Right ventricle myocardium superior (tissue), 1 donor: Measurements from ENCODE around the gene PRDM13. TPM values are rescaled to one million over a fixed set of nuclear protein-coding genes. Genes with fewer than 3 reads are reported as not detected.
"Not testable (repeated sequence)": the region's sequence is repeated elsewhere in the genome, so short reads cannot be mapped to it uniquely, and the experiment has no call there.

Source experiments
- ATAC-seq: fragments of 200-7000 bp; cut with Tn5 transposase; one replicate; pipeline ENCODE4 v1.9.1; 2020; ENCODE audit warnings: mild to moderate bottlenecking; ENCODE audit not compliant: poor library complexity
- DNase-seq: peaks from one replicate; pipeline ENCODE4 v3.0.0-alpha.2; 2020
- intact Hi-C: fragments of 100-400 bp; cut with DNase I; formaldehyde crosslinking; loops from one replicate; pipeline ENCODE4 v1.11.2; 2022
- total RNA-seq: library from RNA; stranded (reverse); fragmentation: NEBNext Ultra II Directional; extraction: Animal tissue kit (Norgen Biotek cat#: 25700); gene quantifications from one replicate; pipeline ENCODE4 v1.2.1, GENCODE V29; 2021
- donor health status: DM: no; HTN: yes; CAD: no; lungs with severe emphysema.

Gene PRDM13
- total RNA-seq, 1 donor from 2014 or later, result not detected

DNA sequence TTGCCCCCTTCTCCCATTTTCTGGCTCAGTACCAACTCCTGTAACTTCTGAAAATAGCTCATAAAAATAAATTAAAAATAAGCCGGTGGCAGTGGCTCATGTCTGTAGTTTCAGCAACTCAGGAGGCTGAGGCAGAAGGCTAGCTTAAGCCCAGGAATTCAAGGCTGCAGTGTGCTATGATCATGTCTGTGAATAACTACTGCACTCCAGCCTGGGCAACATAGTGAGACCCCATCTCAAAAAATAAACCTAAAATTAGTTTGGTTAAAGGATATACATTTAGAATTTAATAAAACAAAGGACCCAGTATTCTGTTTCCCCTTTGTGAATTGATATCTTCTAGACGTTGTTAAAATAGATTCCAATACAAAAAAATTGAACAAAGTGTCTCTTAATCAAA, 10.5 kb downstream of the PRDM13 start:
- ATAC-seq, result no peak
- DNase-seq, result no peak
- intact Hi-C loops, result no loop called here

DNA sequence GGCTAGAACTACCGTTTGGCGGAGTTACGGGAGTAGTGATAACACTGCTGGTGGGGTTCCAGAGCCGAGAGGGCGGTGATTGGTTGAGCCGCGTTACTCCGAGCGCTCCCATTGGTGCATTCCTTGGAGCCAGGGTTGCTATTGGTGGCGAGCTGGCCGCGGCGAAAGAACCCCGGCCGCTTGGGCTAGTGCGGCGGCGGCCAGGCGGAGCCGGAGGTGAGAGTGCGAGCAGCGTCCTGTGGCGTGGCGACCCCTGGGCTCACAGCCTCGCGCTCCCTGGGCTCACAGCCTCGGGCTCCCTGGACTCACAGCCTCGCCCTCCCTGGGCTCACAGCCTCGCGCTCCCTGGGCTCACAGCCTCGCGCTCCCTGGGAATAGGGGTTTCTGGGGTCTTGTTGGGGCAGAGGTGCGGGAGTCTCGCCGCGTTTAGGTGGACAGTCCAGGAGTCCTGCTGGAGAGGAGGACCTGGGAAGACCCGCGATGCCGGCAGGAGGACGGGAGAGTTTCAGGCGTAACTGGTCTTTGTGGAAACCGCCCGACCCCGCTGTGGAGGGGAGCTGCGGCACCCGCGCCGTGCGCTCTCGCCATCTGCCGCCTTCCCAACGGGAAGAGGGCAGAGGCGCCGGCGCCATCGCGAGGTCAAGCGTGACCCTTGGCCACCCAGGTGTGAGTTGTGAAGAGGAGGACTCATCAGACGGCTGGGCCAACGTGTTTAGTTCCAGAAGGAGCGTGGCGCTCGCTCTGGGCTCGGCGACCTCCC, 12.2 kb downstream of the PRDM13 start:
- intact Hi-C loops, result no loop called here
- ATAC-seq (no peak), DNase-seq (peak; percentile 24)

DNA sequence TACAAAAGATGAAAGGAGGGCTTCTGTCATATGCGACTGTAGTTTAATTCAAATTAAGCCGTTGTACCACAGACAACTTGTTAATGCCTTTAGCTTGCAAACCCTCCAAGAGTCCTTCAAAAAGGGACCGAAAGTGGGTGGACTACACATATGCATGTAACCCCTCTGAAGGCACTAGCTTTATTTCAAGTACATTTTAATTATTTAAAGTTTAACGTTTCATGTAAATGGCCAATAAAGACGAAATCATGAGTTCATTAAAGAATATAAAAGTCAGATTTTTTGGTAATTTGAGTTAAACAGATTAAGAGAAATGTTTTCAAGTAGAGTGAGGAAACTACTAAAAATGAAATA, 12.8 kb downstream of the PRDM13 start:
- no peak for DNase-seq
- ATAC-seq, result no peak
- intact Hi-C loops, result no loop called here

DNA sequence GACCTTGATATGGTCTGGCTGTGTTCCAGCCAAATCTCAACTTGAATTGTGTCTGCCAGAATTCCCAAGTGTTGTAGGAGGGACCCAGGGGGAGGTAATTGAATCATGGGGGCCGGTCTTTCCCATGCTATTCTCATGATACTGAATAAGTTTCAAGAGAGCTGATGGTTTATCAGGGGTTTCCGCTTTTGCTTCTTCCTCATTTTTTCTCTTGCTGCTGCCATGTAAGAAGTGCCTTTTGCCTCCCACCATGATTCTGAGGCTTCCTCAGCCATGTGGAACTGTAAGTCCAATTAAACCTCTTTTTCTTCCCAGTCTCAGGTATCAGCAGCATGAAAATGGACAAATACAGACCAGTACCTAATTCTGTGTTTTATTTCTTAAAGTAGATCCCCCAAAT, 15.4 kb downstream of the PRDM13 start:
- DNase-seq, intact Hi-C loops, ATAC-seq: not testable (repeated sequence)

DNA sequence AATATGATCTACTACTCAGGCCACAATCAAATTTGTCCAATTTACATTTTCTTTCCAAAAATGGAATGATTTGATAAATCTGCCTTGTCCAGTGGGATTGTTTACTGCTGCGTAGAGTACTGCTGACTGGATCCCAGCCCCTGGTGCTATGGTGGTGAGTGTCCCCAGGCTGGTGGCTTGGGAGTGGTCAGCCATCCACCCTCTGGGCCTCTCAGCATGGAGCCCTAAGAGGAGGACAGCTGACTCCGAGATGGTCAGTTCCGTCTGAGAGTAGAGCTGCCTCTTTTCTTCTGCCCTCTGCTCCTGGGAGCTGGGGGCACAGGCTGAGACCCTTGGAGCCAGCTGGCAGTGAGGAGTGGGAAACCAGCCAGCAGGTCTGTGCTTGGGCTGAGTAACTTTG, 22.7 kb downstream of the PRDM13 start:
- DNase-seq (no peak), ATAC-seq (no peak)
- intact Hi-C loops, result no loop called here

DNA sequence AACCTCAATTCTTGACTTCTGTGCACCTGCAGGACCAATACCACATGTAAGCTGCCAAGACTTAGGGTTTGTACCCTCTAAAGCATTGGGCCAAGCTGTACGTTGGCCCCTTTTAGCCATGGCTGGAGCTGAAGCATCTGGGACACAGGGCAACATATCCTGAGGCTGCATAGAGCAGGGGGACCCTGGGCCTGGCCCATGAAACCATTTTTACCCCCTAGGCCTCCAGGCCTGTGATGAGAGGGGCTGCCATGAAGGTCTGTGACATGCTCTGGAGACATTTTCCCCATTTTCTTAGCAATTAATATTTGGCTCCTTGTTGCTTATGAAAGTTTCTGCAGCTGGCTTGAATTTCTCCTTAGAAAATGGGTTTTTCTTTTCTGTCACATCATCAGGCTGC, 31.0 kb downstream of the PRDM13 start:
- intact Hi-C loops, result no loop called here
- ATAC-seq, result no peak
- DNase-seq, result no peak

DNA sequence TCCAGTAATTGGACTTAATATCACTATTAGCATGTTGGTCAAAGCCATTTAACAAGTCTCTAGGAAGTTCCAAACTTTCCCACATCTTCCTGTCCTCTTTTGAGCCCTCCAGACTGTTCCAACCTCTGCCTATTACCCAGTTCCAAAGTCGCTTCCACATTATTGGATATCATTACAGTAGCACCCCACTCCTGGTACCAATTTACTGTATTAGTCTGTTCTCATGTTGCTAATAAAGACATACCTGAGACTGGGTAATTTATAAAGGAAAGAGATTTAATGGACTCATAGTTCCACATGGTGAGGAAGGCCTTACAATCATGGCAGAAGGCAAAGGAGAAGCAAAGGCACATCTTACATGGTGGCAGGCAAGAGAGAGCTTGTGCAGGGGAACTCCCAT, 31.7 kb downstream of the PRDM13 start:
- intact Hi-C loops, DNase-seq, ATAC-seq: not testable (repeated sequence)

DNA sequence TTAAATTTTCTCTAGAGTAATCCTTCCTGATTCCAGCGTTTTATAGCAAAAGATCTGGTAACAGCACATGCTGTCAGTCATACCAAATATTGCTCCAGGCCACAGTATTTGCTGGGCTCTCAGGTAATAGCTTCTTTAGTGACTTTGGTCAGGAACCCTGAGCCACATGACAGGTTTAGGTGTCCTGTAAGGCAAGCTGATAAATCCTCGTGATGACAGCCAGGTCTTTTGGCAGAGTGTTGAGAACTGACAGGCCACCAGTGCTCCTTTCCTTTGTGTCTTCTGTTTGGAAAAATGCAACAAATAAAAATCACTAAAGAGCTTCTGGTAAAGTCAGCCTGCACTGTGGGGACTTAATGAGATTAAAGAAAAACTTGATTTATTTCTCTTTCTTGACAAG, 34.6 kb downstream of the PRDM13 start:
- DNase-seq, result no peak
- intact Hi-C loops, result no loop called here
- no peak for ATAC-seq

DNA sequence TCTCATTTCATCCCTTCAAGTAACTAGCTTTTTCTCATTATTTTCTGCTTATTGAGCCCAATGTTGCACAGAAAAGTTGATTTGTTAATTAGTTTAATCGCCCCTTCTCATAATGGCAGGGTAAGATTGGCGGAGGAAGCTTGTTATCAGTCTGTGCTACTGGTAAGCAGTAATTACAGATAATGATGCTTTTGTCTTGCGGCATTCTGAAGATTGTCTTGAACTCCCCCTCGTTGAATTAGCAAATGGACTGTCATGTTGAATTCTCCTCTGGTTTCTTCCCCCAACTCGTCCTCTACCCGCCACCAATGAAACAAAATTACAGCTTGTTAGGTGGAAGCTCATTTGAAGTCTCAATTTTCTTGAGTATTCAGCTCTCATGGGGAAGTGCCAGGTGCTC, 39.4 kb downstream of the PRDM13 start:
- ATAC-seq (no peak), DNase-seq (no peak)
- intact Hi-C loops, result no loop called here

DNA sequence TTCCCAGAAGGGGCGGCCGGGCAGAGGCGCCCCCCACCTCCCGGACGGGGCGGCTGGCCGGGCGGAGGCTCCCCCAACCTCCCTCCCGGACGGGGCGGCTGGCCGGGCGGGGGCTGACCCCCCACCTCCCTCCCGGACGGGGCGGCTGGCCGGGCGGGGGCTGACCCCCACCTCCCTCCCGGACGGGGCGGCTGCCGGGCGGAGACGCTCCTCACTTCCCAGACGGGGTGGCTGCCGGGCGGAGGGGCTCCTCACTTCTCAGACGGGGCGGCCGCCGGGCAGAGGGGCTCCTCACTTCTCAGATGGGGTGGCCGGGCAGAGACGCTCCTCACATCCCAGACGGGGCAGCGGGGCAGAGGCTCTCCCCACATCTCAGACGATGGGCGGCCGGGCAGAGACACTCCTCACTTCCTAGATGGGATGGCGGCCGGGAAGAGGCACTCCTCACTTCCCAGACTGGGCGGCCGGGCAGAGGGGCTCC, 43.5 kb downstream of the PRDM13 start:
- ATAC-seq, DNase-seq, intact Hi-C loops: not testable (repeated sequence)

DNA sequence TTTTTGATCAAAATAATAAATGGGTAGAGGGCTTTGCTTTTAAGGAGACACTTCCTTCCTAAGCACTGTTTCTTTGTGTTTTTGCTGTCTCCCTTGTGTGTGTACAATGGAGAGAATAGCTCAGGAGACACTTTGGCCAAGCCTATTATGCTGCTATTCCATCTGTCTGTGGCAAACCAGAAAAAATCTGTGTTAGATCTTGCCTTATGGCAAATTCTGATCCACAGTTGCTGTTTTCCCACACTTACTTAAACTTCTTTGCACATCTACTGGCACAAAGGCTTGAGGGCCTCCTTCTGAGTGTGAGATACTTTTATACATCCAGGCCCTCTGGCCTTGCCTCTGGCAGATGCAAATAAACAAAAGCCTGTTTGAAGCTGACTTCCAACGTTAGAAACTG, 53.6 kb downstream of the PRDM13 start:
- DNase-seq, result no peak
- intact Hi-C loops, result no loop called here
- no peak for ATAC-seq

DNA sequence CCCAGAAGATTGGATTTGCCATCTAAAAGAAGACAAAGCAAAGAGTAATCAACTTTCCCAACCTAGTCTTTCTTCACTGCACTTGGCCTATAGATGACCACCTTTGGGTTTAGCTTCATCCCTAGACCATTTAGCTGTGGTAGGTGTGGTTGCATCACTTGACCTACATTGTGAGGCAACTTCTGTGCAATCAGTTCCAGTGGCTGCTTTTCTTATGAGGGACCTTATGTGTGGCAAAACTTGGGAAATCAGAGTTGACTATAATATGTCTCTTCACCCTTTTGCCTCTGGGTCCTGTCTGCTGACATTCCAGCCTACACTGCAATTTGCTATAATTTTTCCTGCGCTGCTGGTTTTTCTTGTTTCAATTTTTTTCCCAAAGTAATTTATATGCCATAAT, 55.2 kb downstream of the PRDM13 start:
- intact Hi-C loops, result no loop called here
- ATAC-seq (no peak), DNase-seq (no peak)

DNA sequence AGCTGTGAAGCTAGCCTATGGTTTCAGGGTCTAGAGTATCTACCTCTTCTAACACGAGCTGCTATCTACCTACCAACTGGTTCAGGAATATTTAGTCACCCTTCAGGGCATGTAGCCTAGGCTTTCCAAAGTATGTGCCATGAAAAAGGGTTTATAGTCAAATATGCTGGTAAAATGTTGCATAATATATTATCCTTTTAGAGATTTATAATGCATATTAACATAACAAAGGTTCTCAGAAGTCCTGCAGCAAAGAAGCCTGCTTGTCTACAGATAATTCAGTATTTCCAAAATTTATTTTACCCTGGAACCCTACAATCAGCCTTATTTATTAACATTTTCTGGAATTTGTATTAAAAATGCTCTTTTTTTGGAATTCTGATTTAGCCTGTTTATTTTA, 56.0 kb downstream of the PRDM13 start:
- intact Hi-C loops, result no loop called here
- DNase-seq (no peak), ATAC-seq (no peak)

Other genes starting within 250 kb of the PRDM13 start
- 39.7 TPM for gene COQ3, start 212.6 kb upstream of the PRDM13 start, total RNA-seq
- gene PNISR, start 181.5 kb upstream of the PRDM13 start, total RNA-seq, result 48.5 TPM
- 11.3 TPM for gene USP45, start 91.4 kb upstream of the PRDM13 start, total RNA-seq
- 19.3 TPM for gene CCNC, start 38.2 kb upstream of the PRDM13 start, total RNA-seq